Activated T-helper 17 cell treated with anti-CD3 and anti-CD28 coated beads, Interleukin-2, amount 50 U/mL, for 72 hours (primary cell): ENCODE data around the gene CORO2B. TPM values are rescaled to one million over a fixed set of nuclear protein-coding genes. Genes with fewer than 3 reads are reported as not detected.
"Not testable (repeated sequence)": the region's sequence is repeated elsewhere in the genome, so short reads cannot be mapped to it uniquely, and the experiment has no call there.

Source experiments
- ATAC-seq: fragments of 150-1000 bp; cut with Tn5 transposase; replicated peaks from 2 replicates; pipeline ENCODE4 v1.10.0; 2021; ENCODE audit warnings: mild to moderate bottlenecking, moderate library complexity
- H3K27ac Mint-ChIP-seq: one replicate; pipeline ENCODE4 v1.8.0; 2022; ENCODE audit warnings: mixed read lengths
- H3K27me3 Mint-ChIP-seq: one replicate; pipeline ENCODE4 v1.8.0; 2022; ENCODE audit warnings: mixed read lengths
- H3K36me3 Mint-ChIP-seq: one replicate; pipeline ENCODE4 v1.8.0; 2022; ENCODE audit warnings: low read depth, mild to moderate bottlenecking, mixed read lengths
- H3K4me1 Mint-ChIP-seq: one replicate; pipeline ENCODE4 v1.8.0; 2022; ENCODE audit warnings: mixed read lengths
- H3K4me3 Mint-ChIP-seq: one replicate; pipeline ENCODE4 v1.8.0; 2022; ENCODE audit warnings: mild to moderate bottlenecking, mixed read lengths
- H3K9me3 Mint-ChIP-seq: one replicate; pipeline ENCODE4 v1.8.0; 2022; ENCODE audit warnings: mixed read lengths
- total RNA-seq, 2 donors: library from RNA; stranded (reverse); gene quantifications; one replicate each; pipeline ENCODE4 v1.2.3, GENCODE V29; 2022

The CORO2B gene
- total RNA-seq, 2 donors from 2014 or later, result 0.26 TPM; not detected in 1

DNA sequence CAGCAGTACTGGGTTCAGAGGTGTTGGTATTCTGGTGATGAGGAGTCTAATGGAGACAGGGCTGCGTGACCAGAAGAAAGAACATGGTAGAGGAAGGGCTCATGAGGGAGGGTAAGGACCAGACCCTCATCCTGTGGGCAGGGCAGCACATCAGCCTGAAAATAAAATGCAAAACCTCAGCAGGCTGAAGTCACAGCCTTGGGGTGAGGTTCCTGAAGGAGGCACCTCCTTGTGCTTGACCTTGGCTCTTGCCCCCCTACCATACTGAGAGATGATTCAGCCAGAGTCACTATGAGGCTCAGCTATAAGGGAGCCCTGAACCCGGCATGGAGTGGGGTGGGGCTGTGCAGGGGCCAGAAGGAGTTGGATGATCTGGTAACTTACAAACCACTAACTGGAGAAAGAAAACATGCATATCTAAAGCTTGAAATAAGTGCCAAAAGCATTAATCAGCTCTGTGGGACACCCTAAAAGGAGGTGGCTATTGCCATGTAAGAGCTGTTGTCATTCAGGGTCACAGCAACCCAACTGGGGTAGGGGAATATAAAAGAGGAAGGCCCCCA, 60.2 kb downstream of the CORO2B start:
- Mint-ChIP-seq H3K4me1 (no peaks in the 10 kb centered on the region), H3K4me3 (no peak overlapping the region), H3K27me3 (no peaks in the 10 kb centered on the region), H3K27ac (no peak overlapping the region), H3K36me3 (no peaks in the 10 kb centered on the region), H3K9me3 (no peaks in the 10 kb centered on the region)
- ATAC-seq, result no peak

DNA sequence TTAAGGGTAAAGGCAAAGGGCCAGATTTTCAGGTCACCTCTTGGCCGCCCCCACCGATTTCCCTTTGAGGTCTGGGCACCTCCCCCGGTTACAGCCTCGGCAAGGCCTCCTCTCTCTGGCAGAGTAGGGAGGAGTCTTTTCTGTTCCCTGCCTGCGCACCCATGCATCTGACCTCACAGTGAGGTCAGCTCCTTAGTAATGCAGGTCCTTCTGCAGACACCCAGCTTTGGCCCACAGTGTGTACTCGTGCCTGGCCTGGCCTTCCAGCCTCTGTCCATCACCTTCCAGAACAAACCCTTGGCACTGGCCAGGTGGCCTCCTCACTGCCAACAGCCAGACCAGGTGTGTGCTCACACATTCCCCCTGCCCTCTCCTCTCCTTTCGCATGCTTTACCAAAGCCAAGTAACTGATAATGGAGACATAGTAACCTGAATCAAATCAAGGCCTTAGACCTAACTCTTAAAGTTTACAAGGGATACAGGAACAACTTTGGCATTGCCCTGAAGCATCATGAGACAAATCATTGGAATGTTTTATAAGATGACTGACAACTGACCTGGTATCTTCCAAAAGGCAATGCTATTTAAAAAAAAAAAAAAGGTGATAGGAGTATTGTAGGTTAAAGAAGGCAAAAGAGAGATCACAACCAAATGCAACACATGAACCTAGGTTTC, 61.3 kb downstream of the CORO2B start:
- Mint-ChIP-seq H3K27ac (no peak overlapping the region), H3K4me1 (no peaks in the 10 kb centered on the region), H3K27me3 (no peaks in the 10 kb centered on the region), H3K9me3 (no peaks in the 10 kb centered on the region), H3K4me3 (no peak overlapping the region), H3K36me3 (no peaks in the 10 kb centered on the region)
- no peak for ATAC-seq

DNA sequence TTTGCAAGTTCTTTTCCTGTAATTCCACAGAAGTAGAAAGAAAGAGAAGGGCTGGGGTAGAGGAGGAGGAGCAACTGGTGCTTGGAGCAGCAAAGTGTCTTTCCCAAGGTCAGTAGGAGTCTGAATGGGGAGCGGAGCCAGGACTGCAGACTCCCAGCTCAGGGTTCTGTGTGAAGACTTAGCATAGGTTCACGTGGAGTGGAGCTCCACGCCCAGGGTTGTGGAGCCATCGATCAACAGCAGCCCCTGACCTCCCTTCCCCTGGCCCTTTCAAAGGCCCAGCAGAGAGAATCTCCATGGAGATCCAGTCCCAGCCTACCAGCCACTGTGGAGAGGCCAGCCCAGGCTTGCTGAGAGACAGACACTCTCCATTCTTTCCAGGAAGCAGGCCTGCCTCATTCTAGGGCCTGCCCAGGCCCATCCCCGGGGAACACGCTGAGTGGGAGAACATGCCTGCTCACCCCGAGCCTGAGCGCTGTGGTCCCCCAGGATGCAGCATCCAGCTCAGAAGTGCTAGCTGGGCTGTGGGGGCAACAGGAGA, 62.1 kb downstream of the CORO2B start:
- Mint-ChIP-seq H3K36me3 (no peaks in the 10 kb centered on the region), H3K27me3 (peaks cover 3% of the 10 kb centered on the region), H3K4me3 (no peak overlapping the region), H3K27ac (no peak overlapping the region), H3K9me3 (no peaks in the 10 kb centered on the region), H3K4me1 (no peaks in the 10 kb centered on the region)
- no peak for ATAC-seq

DNA sequence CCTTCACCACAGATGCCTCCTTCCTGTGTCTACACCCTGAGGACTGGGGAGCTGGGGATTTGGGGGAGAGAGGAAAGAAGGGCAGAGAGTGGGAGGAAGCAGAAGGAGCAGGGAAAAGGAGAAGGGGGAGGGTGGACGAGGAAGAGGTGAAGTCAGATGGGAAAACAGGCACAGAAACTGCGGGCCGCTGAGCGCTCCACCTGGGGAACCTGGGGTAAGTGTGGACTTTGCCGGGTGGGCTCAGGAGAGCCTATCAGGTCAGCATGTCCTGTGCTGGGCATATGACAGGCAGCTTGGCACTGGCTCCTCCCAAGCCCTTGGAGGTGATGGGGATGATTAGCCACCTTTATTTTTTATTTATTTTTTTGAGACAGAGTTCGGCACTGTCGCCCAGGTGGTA, 62.6 kb downstream of the CORO2B start:
- H3K36me3 Mint-ChIP-seq, result no peaks in the 10 kb centered on the region
- no peak overlapping the region for H3K27ac Mint-ChIP-seq
- H3K27me3 Mint-ChIP-seq, result peaks cover 3% of the 10 kb centered on the region
- H3K9me3 Mint-ChIP-seq, result no peaks in the 10 kb centered on the region
- no peak for ATAC-seq
- H3K4me3 Mint-ChIP-seq, result no peak overlapping the region
- no peaks in the 10 kb centered on the region for H3K4me1 Mint-ChIP-seq

DNA sequence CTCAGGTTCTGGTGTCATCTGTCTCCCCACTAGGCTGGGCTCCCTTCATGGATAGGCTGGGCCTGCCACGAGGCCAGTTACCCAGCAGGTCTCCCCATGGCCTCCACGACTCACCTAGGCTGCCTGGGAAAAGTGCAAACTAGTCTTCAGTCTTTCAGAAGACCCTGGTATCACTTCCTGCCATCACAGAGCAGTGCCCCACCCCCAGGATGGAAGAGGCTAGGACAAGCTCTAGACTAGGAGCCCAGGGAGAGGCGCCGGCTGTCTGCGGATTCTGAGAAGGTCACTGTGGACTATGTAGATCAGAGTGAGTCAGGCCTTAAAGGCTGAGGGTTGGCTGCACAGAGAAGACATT, 63.7 kb downstream of the CORO2B start:
- no peak overlapping the region for H3K4me3 Mint-ChIP-seq
- no peak for ATAC-seq
- no peaks in the 10 kb centered on the region for H3K36me3 Mint-ChIP-seq

DNA sequence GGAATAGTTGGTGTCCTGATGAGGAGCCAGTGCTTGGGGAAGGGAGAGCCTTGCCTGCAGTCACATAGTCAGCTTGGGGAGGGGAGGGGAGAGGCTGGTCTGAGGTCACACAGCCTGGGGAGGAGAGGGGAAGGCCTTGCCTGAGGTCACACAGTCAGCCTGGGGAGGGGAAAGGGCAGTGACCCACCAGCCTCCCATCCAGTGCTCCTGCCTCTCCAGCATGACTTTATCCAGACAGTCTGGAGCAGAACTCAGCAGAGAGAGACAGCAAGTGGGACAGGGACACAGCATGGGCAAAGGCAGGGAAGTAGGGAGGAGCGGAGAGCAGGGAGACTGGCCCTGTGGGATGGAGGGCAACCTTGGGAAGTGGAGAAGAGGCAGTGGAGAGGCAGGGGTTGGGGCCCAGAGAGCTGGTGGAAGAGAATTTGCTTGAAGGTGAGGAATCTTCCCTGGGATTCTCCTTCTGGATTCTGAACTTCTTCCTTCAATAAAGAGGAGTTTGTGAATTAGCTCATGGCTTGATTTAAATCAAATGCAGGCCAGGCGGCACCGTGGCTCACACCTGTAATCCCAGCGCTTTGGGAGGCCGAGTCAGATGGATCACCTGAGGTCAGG, 64.5 kb downstream of the CORO2B start:
- Mint-ChIP-seq H3K4me1 (no peaks in the 10 kb centered on the region), H3K4me3 (no peak overlapping the region), H3K27me3 (peaks cover 3% of the 10 kb centered on the region), H3K36me3 (no peaks in the 10 kb centered on the region), H3K9me3 (no peaks in the 10 kb centered on the region), H3K27ac (no peak overlapping the region)
- no peak for ATAC-seq

More for the DNA sequence above, 63.7 kb downstream of the CORO2B start:
- Mint-ChIP-seq H3K27me3 (peaks cover 3% of the 10 kb centered on the region), H3K9me3 (no peaks in the 10 kb centered on the region), H3K27ac (no peak overlapping the region), H3K4me1 (no peaks in the 10 kb centered on the region)

DNA sequence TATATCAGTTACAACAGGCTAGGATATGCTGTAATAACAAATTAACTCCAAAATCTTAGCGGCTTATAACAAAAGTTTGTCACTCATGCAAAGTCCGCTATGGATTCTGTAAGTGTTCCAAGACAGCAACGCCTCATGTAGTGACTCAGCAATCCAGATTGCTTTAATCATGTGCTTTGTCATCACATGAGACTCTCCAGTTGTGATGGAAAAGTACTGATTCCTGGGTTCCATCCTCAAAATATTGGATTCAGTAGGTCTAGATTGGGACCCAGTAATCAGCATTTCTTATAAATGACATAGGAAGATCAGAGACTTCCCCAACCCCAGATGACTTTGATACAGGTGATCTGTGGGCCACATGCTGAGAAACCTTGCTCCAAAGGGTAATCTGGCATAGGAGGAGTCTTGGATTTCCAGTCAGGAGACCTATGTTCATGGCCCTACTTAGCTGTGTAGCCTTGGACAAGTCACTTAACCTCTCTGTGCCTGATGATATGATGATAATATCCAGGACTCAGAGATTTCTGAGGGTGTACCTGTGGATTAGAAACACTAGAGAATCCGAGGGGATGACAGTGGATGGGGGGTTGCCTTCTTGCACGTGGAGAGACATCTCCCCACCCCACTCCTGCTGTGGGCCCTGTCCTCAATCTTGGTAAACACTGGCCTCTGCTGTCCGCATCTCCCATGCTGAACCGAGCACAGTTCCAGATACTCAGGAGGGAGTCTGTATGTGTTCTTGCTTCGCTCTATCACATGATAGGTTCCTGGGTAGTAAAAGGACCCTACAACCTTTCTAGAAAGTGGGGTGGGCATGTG, 65.5 kb downstream of the CORO2B start:
- Mint-ChIP-seq H3K27ac (no peak overlapping the region), H3K36me3 (no peaks in the 10 kb centered on the region), H3K4me1 (no peaks in the 10 kb centered on the region), H3K4me3 (no peak overlapping the region), H3K27me3 (peaks cover 3% of the 10 kb centered on the region), H3K9me3 (no peaks in the 10 kb centered on the region)
- ATAC-seq, result no peak

DNA sequence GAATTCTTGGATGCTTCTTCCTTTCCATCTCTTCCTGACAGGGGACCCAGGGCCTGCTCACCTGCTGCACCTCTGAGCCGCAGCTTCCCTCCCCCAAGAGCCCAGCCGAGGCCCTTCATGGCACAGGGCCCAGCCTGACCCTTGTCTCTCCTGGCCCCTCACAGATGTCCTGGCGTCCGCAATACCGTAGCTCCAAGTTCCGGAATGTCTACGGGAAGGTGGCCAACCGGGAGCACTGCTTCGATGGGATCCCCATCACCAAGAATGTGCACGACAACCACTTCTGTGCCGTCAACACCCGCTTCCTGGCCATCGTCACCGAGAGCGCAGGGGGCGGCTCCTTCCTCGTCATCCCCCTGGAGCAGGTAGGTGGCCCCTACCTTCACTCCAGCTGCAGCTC, 66.2 kb downstream of the CORO2B start:
- Mint-ChIP-seq H3K4me1 (no peaks in the 10 kb centered on the region), H3K27ac (no peak overlapping the region), H3K4me3 (no peak overlapping the region), H3K27me3 (peaks cover 3% of the 10 kb centered on the region), H3K9me3 (no peaks in the 10 kb centered on the region), H3K36me3 (no peaks in the 10 kb centered on the region)
- ATAC-seq, result no peak

DNA sequence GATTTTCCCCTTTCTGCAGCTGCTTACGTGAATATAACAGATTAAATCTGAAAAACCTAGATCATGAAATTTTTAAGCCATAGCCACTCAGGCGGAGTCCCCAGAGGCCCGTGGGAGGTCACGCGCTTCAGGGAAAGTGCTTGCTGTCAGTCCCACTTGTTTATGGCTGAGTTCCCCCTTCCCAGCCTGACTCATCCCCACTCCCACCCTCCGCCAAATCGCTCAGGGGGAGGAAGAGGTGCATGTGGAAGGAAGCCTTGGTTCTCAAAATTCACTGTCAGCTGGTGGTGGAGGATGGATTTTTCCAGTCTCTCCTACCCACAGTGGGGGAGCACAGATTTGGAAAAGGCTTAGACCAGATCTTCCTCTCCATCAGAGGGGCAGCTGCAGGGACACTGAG, 67.4 kb downstream of the CORO2B start:
- Mint-ChIP-seq H3K36me3 (no peaks in the 10 kb centered on the region), H3K4me1 (no peaks in the 10 kb centered on the region), H3K27ac (no peak overlapping the region), H3K27me3 (peaks cover 3% of the 10 kb centered on the region), H3K9me3 (no peaks in the 10 kb centered on the region), H3K4me3 (no peak overlapping the region)
- ATAC-seq, result no peak

DNA sequence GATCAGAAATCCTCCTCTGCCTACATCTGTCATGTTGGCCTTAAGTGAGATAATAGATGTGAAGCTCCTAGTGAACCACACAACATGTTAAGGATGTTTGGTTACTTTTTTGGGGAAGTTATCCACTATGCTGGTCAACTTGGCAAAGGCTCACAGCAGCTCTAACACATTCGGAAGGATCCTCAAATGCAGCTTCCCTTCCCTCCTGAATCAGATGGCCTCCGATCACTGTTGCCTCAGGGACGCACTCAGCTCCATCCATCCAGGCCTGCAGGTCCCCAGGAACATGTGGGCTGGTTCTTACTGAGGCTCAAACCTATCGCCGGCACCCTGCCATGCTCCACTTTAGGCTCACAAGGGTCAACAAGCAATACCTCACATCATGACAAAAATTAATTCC, 67.9 kb downstream of the CORO2B start:
- peaks cover 3% of the 10 kb centered on the region for H3K27me3 Mint-ChIP-seq
- H3K4me1 Mint-ChIP-seq, result no peaks in the 10 kb centered on the region
- H3K27ac Mint-ChIP-seq, result no peak overlapping the region
- H3K4me3 Mint-ChIP-seq, result no peak overlapping the region
- no peaks in the 10 kb centered on the region for H3K36me3 Mint-ChIP-seq
- no peak for ATAC-seq
- no peaks in the 10 kb centered on the region for H3K9me3 Mint-ChIP-seq

DNA sequence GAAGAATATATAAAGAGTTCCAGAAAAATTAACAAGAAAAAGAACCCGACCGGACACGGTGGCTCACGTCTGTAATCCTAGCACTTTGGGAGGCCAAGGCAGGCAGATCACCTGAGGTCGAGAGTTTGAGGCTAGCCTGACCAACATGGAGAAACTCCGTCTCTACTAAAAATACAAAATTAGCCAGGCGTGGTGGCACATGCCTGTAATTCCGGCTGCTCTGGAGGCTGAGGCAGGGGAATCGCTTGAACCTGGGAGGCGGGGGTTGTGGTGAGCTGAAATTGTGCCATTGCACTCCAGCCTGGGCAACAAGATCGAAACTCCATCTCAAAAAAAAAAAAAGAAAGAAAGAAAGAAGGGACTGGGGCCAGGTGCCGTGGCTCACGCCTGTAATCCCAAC, 68.6 kb downstream of the CORO2B start:
- not testable (repeated sequence) for H3K27me3 Mint-ChIP-seq, H3K36me3 Mint-ChIP-seq, H3K4me1 Mint-ChIP-seq, H3K4me3 Mint-ChIP-seq, ATAC-seq, H3K27ac Mint-ChIP-seq, H3K9me3 Mint-ChIP-seq

DNA sequence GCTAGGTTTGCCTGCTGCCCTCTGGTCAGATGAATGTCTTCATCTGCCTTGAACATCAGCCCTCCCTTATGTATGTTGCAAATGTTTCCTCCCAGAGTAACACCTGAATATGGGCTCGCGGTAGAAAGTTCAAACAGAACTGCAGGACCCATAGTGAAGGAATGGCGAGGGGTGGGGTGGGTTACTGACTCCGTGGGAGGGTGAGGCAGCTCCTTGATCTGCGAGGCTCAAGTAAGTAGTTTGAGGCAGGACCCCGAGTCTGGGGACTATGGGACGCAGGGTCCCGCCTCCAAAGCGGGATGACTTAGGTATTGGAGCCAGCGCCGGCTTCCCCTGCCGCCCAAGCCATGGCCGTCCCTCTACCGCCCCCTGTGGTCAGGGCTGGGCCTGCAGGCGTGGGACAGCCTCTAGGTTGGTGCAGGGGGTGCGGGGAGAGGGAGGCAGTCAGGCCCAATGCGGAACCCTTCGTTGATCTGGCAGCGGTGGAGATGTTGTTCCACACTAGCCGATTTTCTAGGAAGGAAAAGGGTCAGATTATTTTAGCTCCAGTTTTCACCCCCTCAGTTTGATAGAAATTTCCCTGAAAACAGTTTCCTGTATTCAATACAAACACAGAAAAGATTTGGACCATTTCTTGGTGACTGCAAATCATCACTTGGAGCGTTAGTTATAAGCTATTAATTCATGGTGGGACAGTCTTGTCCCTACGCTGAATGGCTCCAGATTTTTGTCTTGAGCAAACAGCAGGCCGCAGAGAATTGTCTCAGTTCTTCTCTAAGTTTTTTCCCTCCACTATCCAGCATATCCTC, 72.3 kb downstream of the CORO2B start:
- Mint-ChIP-seq H3K4me3 (no peak overlapping the region), H3K27ac (no peak overlapping the region), H3K36me3 (no peaks in the 10 kb centered on the region), H3K27me3 (no peaks in the 10 kb centered on the region), H3K4me1 (no peaks in the 10 kb centered on the region), H3K9me3 (no peaks in the 10 kb centered on the region)
- ATAC-seq, result peak; percentile 64

DNA sequence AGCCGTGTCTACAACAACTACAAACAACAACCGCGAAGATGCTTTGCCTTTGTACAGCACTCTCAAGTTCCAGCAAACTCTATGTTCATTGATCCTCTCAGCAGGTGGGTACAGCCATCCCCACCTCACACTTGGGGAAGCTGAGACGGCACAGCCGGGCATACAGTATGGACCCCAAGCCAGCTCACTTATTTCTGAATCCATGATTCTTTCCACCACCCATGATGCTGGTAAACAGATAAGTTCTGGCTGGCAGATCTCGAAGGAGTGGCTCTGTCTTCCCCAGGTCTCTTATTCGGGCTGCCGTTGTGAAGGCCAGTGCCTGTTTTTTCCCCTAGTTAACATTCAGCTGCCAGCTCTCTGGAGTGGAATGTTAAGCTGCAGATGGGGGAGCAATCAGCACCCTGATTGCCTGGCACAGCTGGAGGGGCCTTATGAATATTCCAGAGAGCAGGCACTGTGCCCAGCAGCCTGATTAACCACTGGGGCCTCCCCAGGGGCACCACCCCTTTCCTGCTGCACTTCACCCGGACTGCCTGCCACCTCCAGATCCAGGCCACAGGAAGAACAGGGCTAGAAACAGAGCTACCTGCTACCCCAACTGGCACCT, 73.2 kb downstream of the CORO2B start:
- no peaks in the 10 kb centered on the region for H3K4me1 Mint-ChIP-seq
- no peak overlapping the region for H3K27ac Mint-ChIP-seq
- H3K9me3 Mint-ChIP-seq, result no peaks in the 10 kb centered on the region
- H3K4me3 Mint-ChIP-seq, result no peak overlapping the region
- H3K27me3 Mint-ChIP-seq, result no peaks in the 10 kb centered on the region
- no peak for ATAC-seq
- no peaks in the 10 kb centered on the region for H3K36me3 Mint-ChIP-seq
